ENCODE results near the gene EIF3D.
"Not testable (repeated sequence)": the region's sequence is repeated elsewhere in the genome, so short reads cannot be mapped to it uniquely, and the experiment has no call there.

Gene EIF3D

DNA sequence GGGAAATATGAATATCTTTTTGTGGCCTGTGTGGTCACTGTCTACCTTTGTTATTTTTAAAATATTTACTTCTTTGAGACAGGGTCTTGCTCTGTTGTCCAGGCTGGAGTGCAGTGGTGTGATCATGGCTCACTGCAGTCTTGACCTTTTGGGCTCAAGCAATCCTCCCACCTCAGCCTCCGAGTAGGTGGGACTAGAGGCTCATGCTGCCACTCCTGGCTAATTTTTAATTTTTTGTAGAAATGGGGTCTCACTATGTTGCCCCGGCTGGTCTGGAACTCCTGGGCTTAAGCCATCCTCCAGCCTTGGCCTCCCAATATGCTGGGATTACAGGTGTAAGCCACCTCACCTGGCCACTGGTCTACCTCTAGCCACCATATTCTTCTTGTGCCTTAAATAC is 3.5 kb upstream of the EIF3D start:
- DNase-seq (ENCODE audit: low spot score), result no peak
- in situ Hi-C loops (cut with MboI; ENCODE audit: low pct_unique_long_range_greater_than_20kb, low sequenced_read_pairs, unreplicated experiment), result no loop called here
- TF ChIP-seq, protein P1, sequence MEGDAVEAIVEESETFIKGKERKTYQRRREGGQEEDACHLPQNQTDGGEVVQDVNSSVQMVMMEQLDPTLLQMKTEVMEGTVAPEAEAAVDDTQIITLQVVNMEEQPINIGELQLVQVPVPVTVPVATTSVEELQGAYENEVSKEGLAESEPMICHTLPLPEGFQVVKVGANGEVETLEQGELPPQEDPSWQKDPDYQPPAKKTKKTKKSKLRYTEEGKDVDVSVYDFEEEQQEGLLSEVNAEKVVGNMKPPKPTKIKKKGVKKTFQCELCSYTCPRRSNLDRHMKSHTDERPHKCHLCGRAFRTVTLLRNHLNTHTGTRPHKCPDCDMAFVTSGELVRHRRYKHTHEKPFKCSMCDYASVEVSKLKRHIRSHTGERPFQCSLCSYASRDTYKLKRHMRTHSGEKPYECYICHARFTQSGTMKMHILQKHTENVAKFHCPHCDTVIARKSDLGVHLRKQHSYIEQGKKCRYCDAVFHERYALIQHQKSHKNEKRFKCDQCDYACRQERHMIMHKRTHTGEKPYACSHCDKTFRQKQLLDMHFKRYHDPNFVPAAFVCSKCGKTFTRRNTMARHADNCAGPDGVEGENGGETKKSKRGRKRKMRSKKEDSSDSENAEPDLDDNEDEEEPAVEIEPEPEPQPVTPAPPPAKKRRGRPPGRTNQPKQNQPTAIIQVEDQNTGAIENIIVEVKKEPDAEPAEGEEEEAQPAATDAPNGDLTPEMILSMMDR (IDR thresholded peaks at IDR 0.05; ENCODE audit: extremely low read depth, insufficient read depth, missing control alignments), result no peak

DNA sequence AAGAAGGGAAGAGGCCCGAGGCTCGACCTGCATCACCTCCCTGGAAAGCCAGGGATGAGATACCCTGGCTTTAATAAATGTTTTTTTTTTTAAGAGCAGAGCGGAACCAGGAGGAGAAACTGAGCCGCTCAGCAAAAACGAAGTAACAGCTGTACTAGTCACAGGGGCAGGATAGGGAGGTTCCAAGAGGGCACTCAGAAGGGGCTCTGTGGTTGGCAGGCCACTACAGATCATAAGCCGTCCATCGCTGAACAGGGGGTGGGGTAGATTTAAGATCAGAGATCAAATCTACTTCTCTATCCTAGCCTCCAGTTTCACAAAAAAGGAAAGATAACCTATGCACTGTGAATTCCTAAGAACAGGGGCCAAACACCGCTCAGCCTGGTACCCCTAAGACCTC is 625 bp downstream of the EIF3D start:
- TF ChIP-seq, protein P1 (IDR thresholded peaks at IDR 0.05; ENCODE audit: extremely low read depth, insufficient read depth, missing control alignments), result no peak
- no peak for DNase-seq (ENCODE audit: low spot score)
- in situ Hi-C loops (cut with MboI; ENCODE audit: low pct_unique_long_range_greater_than_20kb, low sequenced_read_pairs, unreplicated experiment), result no loop called here

DNA sequence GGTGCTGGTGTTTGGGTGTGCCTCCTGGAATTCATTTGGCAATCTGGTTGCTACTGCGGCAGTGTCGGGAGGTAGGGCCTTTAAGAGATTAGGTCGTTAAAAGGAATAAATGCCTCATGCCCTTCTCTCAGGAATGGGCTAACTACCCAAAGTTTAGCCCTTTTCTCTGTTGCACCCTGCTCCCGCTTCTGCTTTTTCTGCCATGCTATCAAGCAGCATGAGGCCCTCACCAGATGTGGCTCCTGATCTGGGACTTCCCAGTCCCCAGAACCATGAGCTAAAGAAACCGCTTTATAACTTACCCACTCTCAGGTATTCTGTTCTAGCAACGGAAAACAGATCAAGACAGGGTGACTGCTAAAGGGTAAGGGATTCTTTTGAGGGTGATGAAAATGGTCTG is 6.3 kb downstream of the EIF3D start:
- no peak for DNase-seq (ENCODE audit: low spot score)
- in situ Hi-C loops (cut with MboI; ENCODE audit: low pct_unique_long_range_greater_than_20kb, low sequenced_read_pairs, unreplicated experiment), result no loop called here
- TF ChIP-seq, protein P1 (IDR thresholded peaks at IDR 0.05; ENCODE audit: extremely low read depth, insufficient read depth, missing control alignments), result no peak

DNA sequence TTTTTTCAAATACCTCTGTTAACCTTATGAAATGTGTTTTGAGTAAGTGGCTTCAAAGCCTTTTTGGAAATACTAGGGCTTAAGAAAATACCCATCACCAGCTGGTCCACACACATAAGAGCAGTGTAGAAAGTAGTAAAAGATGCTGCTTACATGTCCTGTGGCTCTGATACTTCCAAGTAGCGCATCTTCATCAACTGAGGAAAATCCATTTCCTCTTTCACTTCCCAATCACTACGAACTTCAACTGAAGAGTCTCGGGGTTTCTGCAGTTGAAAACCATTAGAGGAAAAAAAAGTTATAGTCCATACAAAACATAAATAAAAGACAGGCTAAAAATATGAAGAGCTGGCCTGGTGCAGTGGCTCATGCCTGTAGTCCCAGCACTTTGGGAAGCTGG is 8.5 kb downstream of the EIF3D start:
- TF ChIP-seq, protein P1 (IDR thresholded peaks at IDR 0.05; ENCODE audit: extremely low read depth, insufficient read depth, missing control alignments), result no peak
- DNase-seq (ENCODE audit: low spot score), result no peak
- in situ Hi-C loops (cut with MboI; ENCODE audit: low pct_unique_long_range_greater_than_20kb, low sequenced_read_pairs, unreplicated experiment), result no loop called here

DNA sequence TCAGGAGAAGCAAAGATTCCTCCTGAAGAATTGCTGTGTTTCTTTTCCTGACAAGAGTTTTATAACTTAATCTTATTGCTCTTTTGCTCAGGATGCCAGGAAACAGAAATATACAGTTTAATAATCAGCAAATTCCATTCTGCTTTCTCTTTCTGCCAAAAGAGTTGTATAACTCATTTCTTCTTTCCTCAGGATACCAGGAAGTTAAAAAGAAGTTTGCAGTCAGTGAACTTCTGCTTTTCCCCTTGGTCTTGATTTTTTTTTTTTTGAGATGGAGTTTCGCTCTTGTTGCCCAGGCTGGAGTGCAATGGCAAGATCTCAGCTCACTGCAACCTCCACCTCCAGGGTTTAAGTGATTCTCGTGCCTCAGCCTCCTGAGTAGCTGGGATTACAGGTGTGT is 9.1 kb downstream of the EIF3D start:
- in situ Hi-C loops (cut with MboI; ENCODE audit: low pct_unique_long_range_greater_than_20kb, low sequenced_read_pairs, unreplicated experiment); DNase-seq (ENCODE audit: low spot score): not testable (repeated sequence)

DNA sequence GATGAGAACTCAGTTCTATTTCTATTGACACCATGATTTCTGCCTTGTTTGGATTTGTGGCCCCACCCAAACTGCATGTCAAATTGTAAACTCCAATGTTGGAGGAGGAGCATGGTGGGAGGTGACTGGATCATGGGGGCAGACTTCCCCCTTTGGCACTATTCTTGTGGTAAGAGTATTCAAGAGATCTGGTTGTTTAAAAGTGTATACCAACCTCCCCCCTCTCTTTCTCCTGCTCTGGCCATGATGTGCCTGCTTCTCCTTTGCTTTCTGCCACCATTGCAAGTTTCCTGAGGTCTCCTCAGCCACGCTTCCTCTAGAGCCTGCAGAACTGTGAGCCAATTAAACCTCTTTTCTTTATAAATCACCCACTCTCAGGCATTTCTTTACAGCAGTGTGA is 14.2 kb downstream of the EIF3D start:
- in situ Hi-C loops (cut with MboI; ENCODE audit: low pct_unique_long_range_greater_than_20kb, low sequenced_read_pairs, unreplicated experiment), result no loop called here
- no peak for DNase-seq (ENCODE audit: low spot score)
- TF ChIP-seq, protein P1 (IDR thresholded peaks at IDR 0.05; ENCODE audit: extremely low read depth, insufficient read depth, missing control alignments), result no peak

DNA sequence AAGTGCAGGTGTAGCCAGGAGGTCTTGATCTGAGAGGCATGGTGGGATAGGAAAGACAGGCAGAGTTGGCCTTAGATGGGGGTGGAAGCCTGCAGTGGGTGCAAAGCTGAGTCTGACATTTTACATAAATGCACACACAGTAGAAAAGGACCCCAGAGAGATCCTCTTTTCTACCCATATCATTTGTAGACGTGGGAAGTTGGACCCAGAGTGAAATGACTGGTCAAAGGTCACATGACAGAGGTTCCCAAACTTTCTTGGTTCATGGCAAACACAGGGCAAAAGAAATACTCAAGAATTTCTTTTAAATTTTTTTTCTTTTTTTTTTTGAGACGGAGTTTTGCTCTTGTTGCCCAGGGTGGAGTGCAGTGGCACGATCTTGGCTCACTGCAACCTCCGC is 16.0 kb downstream of the EIF3D start:
- DNase-seq (ENCODE audit: low spot score), result no peak
- in situ Hi-C loops (cut with MboI; ENCODE audit: low pct_unique_long_range_greater_than_20kb, low sequenced_read_pairs, unreplicated experiment), result no loop called here
- TF ChIP-seq, protein P1 (IDR thresholded peaks at IDR 0.05; ENCODE audit: extremely low read depth, insufficient read depth, missing control alignments), result no peak
